Measurements from ENCODE around the gene ADGRG3.

Gene ADGRG3

GRCh38 chr16:57694231-57694724 is 26.2 kb downstream of the ADGRG3 start:
- no peak for TF ChIP-seq CTCF (conservative IDR thresholded peaks at IDR 0.05; ENCODE audit: low read length)
- TF ChIP-seq EZH2phosphoT487 (IDR thresholded peaks at IDR 0.05; ENCODE audit: borderline replicate concordance): no peak
- peak overlapping the region; percentile 10 for H3K9ac ChIP-seq (ENCODE audit: low read depth, low read length, poor library complexity, severe bottlenecking)

GRCh38 chr16:57694725-57695679 is 26.9 kb downstream of the ADGRG3 start, which contains the start of gene DRC7:
TSS of gene DRC7 (plus strand) at chr16:57694806. CDS start at chr16:57697950, 3,144 bp downstream.
- TF ChIP-seq CTCF (conservative IDR thresholded peaks at IDR 0.05; ENCODE audit: low read length) (no peak), EZH2phosphoT487 (IDR thresholded peaks at IDR 0.05; ENCODE audit: borderline replicate concordance) (no peak)
- Histone ChIP-seq H4K20me1 (ENCODE audit: insufficient read depth, low read length, poor library complexity, severe bottlenecking) (no peaks in the 10 kb centered on the region), H3K4me3 (ENCODE audit: low read length, poor library complexity, severe bottlenecking) (peak within 1 kb of the TSS; percentile 56)

More at GRCh38 chr16:57694231-57694724, 26.2 kb downstream of the ADGRG3 start:
- H3K36me3 ChIP-seq (ENCODE audit: insufficient read depth, low read length): no peaks in the 10 kb centered on the region
- peak overlapping the region; percentile 65 for H3K4me2 ChIP-seq (ENCODE audit: low read depth, low read length, poor library complexity, severe bottlenecking)
- no peaks in the 10 kb centered on the region for H4K20me1 ChIP-seq (ENCODE audit: insufficient read depth, low read length, poor library complexity, severe bottlenecking)
- H3K79me2 ChIP-seq (ENCODE audit: insufficient read depth, low read length): peaks cover 2% of the 10 kb centered on the region; the same call in 1 of the 2 replicates
- peaks cover 8% of the 10 kb centered on the region for H3F3A ChIP-seq (ENCODE audit: low read depth)
- peaks cover 35% of the 10 kb centered on the region for H3K4me1 ChIP-seq (ENCODE audit: insufficient read depth, low read length, poor library complexity, severe bottlenecking)
- no peaks in the 10 kb centered on the region for H3K9me2 ChIP-seq (replicated peaks; ENCODE audit: low read depth, low read length)
- no peak overlapping the region for H2AFZ ChIP-seq (ENCODE audit: low read length)
- peak overlapping the region; percentile 56 for H3K4me3 ChIP-seq (ENCODE audit: low read length, poor library complexity, severe bottlenecking)
- H3K9me3 ChIP-seq (ENCODE audit: insufficient read depth, low read depth, low read length): no peaks in the 10 kb centered on the region
- H3K27me3 ChIP-seq (ENCODE audit: insufficient read depth, low read length, poor library complexity, severe bottlenecking): no peaks in the 10 kb centered on the region

GRCh38 chr16:57695680-57696069 is 27.6 kb downstream of the ADGRG3 start:
- Histone ChIP-seq H4K20me1 (ENCODE audit: insufficient read depth, low read length, poor library complexity, severe bottlenecking) (no peaks in the 10 kb centered on the region), H2AFZ (ENCODE audit: low read length) (no peak overlapping the region), H3K9me3 (ENCODE audit: insufficient read depth, low read depth, low read length) (no peaks in the 10 kb centered on the region), H3K4me1 (ENCODE audit: insufficient read depth, low read length, poor library complexity, severe bottlenecking) (peaks cover 32% of the 10 kb centered on the region), H3K9me2 (replicated peaks; ENCODE audit: low read depth, low read length) (no peaks in the 10 kb centered on the region), H3F3A (ENCODE audit: low read depth) (no peaks in the 10 kb centered on the region), H3K9ac (ENCODE audit: low read depth, low read length, poor library complexity, severe bottlenecking) (peak overlapping the region; percentile 46), H3K79me2 (ENCODE audit: insufficient read depth, low read length) (no peaks in the 10 kb centered on the region), H3K4me2 (ENCODE audit: low read depth, low read length, poor library complexity, severe bottlenecking) (no peak overlapping the region), H3K27me3 (ENCODE audit: insufficient read depth, low read length, poor library complexity, severe bottlenecking) (no peaks in the 10 kb centered on the region), H3K4me3 (ENCODE audit: low read length, poor library complexity, severe bottlenecking) (no peak overlapping the region), H3K36me3 (ENCODE audit: insufficient read depth, low read length) (no peaks in the 10 kb centered on the region)
- TF ChIP-seq CTCF (conservative IDR thresholded peaks at IDR 0.05; ENCODE audit: low read length): no peak
- no peak for TF ChIP-seq EZH2phosphoT487 (IDR thresholded peaks at IDR 0.05; ENCODE audit: borderline replicate concordance)

More at GRCh38 chr16:57694725-57695679, 26.9 kb downstream of the ADGRG3 start, which contains the start of gene DRC7:
- Histone ChIP-seq H3K4me1 (ENCODE audit: insufficient read depth, low read length, poor library complexity, severe bottlenecking) (peaks cover 36% of the 10 kb centered on the region), H3K36me3 (ENCODE audit: insufficient read depth, low read length) (no peaks in the 10 kb centered on the region), H2AFZ (ENCODE audit: low read length) (0 out of 2 replicates have a peak within 1 kb of the TSS, but pooled peaks have one; percentile 41), H3K9ac (ENCODE audit: low read depth, low read length, poor library complexity, severe bottlenecking) (peak within 1 kb of the TSS; percentile 46), H3K4me2 (ENCODE audit: low read depth, low read length, poor library complexity, severe bottlenecking) (peak within 1 kb of the TSS; percentile 65), H3F3A (ENCODE audit: low read depth) (peaks cover 4% of the 10 kb centered on the region), H3K9me3 (ENCODE audit: insufficient read depth, low read depth, low read length) (no peaks in the 10 kb centered on the region), H3K27me3 (ENCODE audit: insufficient read depth, low read length, poor library complexity, severe bottlenecking) (no peaks in the 10 kb centered on the region), H3K79me2 (ENCODE audit: insufficient read depth, low read length) (no peaks in the 10 kb centered on the region), H3K9me2 (replicated peaks; ENCODE audit: low read depth, low read length) (no peaks in the 10 kb centered on the region)

All from Loucy (cell line).